CD4-positive, CD25-positive, alpha-beta regulatory T cell (primary cell): ENCODE measurements around the gene OR52B6. TPM values are rescaled to one million over a fixed set of nuclear protein-coding genes. Genes with fewer than 3 reads are reported as not detected.
A peak's percentile ranks its signal among the peaks of the same experiment; 100 is the strongest.
"Not testable (repeated sequence)": the region's sequence is repeated elsewhere in the genome, so short reads cannot be mapped to it uniquely, and the experiment has no call there.

ENCODE experiments used
- ATAC-seq, 2 donors: fragments of 150-1000 bp; cut with Tn5 transposase; one replicate each; pipeline ENCODE4 v1.10.0; 2021; ENCODE audit warnings: low read depth in 2 of 2, moderate number of reproducible peaks in 2 of 2, moderate library complexity in 1 of 2
- DNase-seq, 3 donors: peaks; one replicate each; pipeline versions ENCODE4 v3.0.0 to v3.0.0-alpha.2; 2012 to 2022; ENCODE audit warnings: mixed read lengths in 1 of 3
- H3K27ac ChIP-seq: one replicate; pipeline ENCODE4 v1.7.0; 2013; ENCODE audit warnings: mild to moderate bottlenecking, low read length; ENCODE audit not compliant: insufficient read depth, poor library complexity, severe bottlenecking
- H3K27me3 ChIP-seq: one replicate; pipeline ENCODE4 v1.7.0; 2013; ENCODE audit warnings: low read length; ENCODE audit not compliant: control insufficient read depth, insufficient read depth
- H3K36me3 ChIP-seq: one replicate; pipeline ENCODE4 v1.7.0; 2013; ENCODE audit warnings: mild to moderate bottlenecking, low read length, moderate library complexity; ENCODE audit not compliant: control insufficient read depth, insufficient read depth
- H3K4me1 ChIP-seq: 2 replicates; pipeline ENCODE4 v1.7.0; 2013; ENCODE audit warnings: mild to moderate bottlenecking, low read length; ENCODE audit not compliant: insufficient read depth, control insufficient read depth, poor library complexity, severe bottlenecking
- H3K4me3 ChIP-seq: one replicate; pipeline ENCODE4 v1.7.0; 2013; ENCODE audit warnings: low read depth, mild to moderate bottlenecking, low read length, moderate library complexity
- H3K9me3 ChIP-seq, 2 experiments: 1 replicate in 1 of 2; 2 replicates in 1 of 2; pipeline ENCODE4 v1.7.0; 2013; ENCODE audit warnings: low read length in 2 of 2, mild to moderate bottlenecking in 1 of 2, moderate library complexity in 1 of 2; ENCODE audit not compliant: control insufficient read depth in 2 of 2
- H3K27ac Mint-ChIP-seq, 3 donors: one replicate each; pipeline ENCODE4 v1.8.0; 2020 to 2022; ENCODE audit warnings: mild to moderate bottlenecking in 3 of 3, mixed read lengths in 3 of 3, moderate library complexity in 2 of 3
- H3K27me3 Mint-ChIP-seq: one replicate; pipeline ENCODE4 v1.8.0; 2022; ENCODE audit warnings: mild to moderate bottlenecking, mixed read lengths
- H3K36me3 Mint-ChIP-seq: one replicate; pipeline ENCODE4 v1.8.0; 2020; ENCODE audit warnings: mixed read lengths
- H3K4me1 Mint-ChIP-seq, 4 donors: one replicate each; pipeline ENCODE4 v1.8.0; 2020 to 2022; ENCODE audit warnings: mixed read lengths in 4 of 4, mild to moderate bottlenecking in 1 of 4
- H3K4me3 Mint-ChIP-seq, 4 donors: one replicate each; pipeline ENCODE4 v1.8.0; 2020 to 2022; ENCODE audit warnings: mild to moderate bottlenecking in 4 of 4, mixed read lengths in 4 of 4, moderate library complexity in 3 of 4
- H3K9me3 Mint-ChIP-seq, 7 donors: one replicate each; pipeline ENCODE4 v1.8.0; 2020 to 2022; ENCODE audit warnings: mixed read lengths in 7 of 7, mild to moderate bottlenecking in 3 of 7, moderate library complexity in 2 of 7
- polyA plus RNA-seq, 4 donors: library from polyadenylated mRNA; unstranded; fragments of 300-500 nt; fragmentation: Illumina TruSeq; gene quantifications; one replicate each; pipeline ENCODE4 v1.2.3, GENCODE V29; 2021
- total RNA-seq: library from RNA; stranded (reverse); gene quantifications from one replicate; pipeline ENCODE4 v1.2.3, GENCODE V29; 2022

Gene OR52B6
- total and polyA plus RNA-seq, 5 donors from 2014 or later: not detected

GRCh38 chr11:5575152-5575551, 5.5 kb upstream of the OR52B6 start:
- no peak overlapping the region for H3K4me3 ChIP-seq
- no peaks in the 10 kb centered on the region for H3K9me3 ChIP-seq
- Mint-ChIP-seq H3K27me3 (no peaks in the 10 kb centered on the region), H3K36me3 (no peaks in the 10 kb centered on the region), H3K9me3 (peaks cover 0 to 4% (median 0%) of the 10 kb centered on the region in 7 donors), H3K27ac (no peak overlapping the region), H3K4me1 (no peaks in the 10 kb centered on the region), H3K4me3 (no peak overlapping the region)
- no peak for ATAC-seq
- H3K4me1 ChIP-seq: no peaks in the 10 kb centered on the region
- DNase-seq: no peak
- no peak overlapping the region for H3K27ac ChIP-seq
- no peaks in the 10 kb centered on the region for H3K36me3 ChIP-seq
- no peaks in the 10 kb centered on the region for H3K27me3 ChIP-seq

- Mint-ChIP-seq H3K27me3 (no peaks in the 10 kb centered on the region), H3K27ac (no peak overlapping the region), H3K36me3 (no peaks in the 10 kb centered on the region), H3K4me1 (no peaks in the 10 kb centered on the region), H3K9me3 (no peaks in the 10 kb centered on the region), H3K4me3 (no peak overlapping the region)
- Histone ChIP-seq H3K4me1 (no peaks in the 10 kb centered on the region), H3K4me3 (no peak overlapping the region), H3K27me3 (no peaks in the 10 kb centered on the region), H3K9me3 (no peaks in the 10 kb centered on the region), H3K27ac (no peak overlapping the region), H3K36me3 (no peaks in the 10 kb centered on the region)
- ATAC-seq (no peak), DNase-seq (no peak)
These were observed 3.6 kb upstream of the OR52B6 start for GRCh38 chr11:5577101-5577500.

GRCh38 chr11:5581014-5581413, 337 bp downstream of the OR52B6 start:
- Histone ChIP-seq H3K36me3 (no peaks in the 10 kb centered on the region), H3K4me3 (no peak overlapping the region), H3K9me3 (no peaks in the 10 kb centered on the region), H3K27me3 (no peaks in the 10 kb centered on the region), H3K4me1 (no peaks in the 10 kb centered on the region), H3K27ac (no peak overlapping the region)
- Mint-ChIP-seq H3K36me3 (no peaks in the 10 kb centered on the region), H3K4me1 (no peaks in the 10 kb centered on the region), H3K4me3 (no peak overlapping the region), H3K27ac (peak overlapping the region in 1 of 3 donors; percentile 72), H3K9me3 (peaks cover 0 to 5% (median 0%) of the 10 kb centered on the region in 7 donors), H3K27me3 (no peaks in the 10 kb centered on the region)
- DNase-seq (no peak), ATAC-seq (no peak)

GRCh38 chr11:5584458-5584857, 3.8 kb downstream of the OR52B6 start:
- DNase-seq, H3K27me3 Mint-ChIP-seq, H3K36me3 ChIP-seq, H3K4me1 Mint-ChIP-seq, H3K36me3 Mint-ChIP-seq, H3K4me3 Mint-ChIP-seq, H3K27me3 ChIP-seq, H3K27ac Mint-ChIP-seq, H3K4me3 ChIP-seq, H3K9me3 Mint-ChIP-seq, H3K27ac ChIP-seq, ATAC-seq, H3K9me3 ChIP-seq, H3K4me1 ChIP-seq: not testable (repeated sequence)

- H3K9me3 ChIP-seq, H3K27me3 ChIP-seq, ATAC-seq, H3K36me3 Mint-ChIP-seq, DNase-seq, H3K4me3 Mint-ChIP-seq, H3K4me3 ChIP-seq, H3K9me3 Mint-ChIP-seq, H3K27ac ChIP-seq, H3K27ac Mint-ChIP-seq, H3K36me3 ChIP-seq, H3K4me1 ChIP-seq, H3K4me1 Mint-ChIP-seq, H3K27me3 Mint-ChIP-seq: not testable (repeated sequence)
These were observed 9.2 kb downstream of the OR52B6 start for GRCh38 chr11:5589906-5590305.

- Mint-ChIP-seq H3K9me3 (no peaks in the 10 kb centered on the region), H3K27ac (no peak overlapping the region)
These were observed 10.9 kb downstream of the OR52B6 start for GRCh38 chr11:5591613-5592012.

GRCh38 chr11:5592615-5593014, 11.9 kb downstream of the OR52B6 start:
- DNase-seq (no peak), ATAC-seq (no peak)
- Mint-ChIP-seq H3K27me3 (peaks cover 12% of the 10 kb centered on the region), H3K9me3 (no peaks in the 10 kb centered on the region), H3K36me3 (no peaks in the 10 kb centered on the region), H3K4me3 (no peak overlapping the region), H3K27ac (no peak overlapping the region), H3K4me1 (peaks cover 0 to 8% (median 6%) of the 10 kb centered on the region in 4 donors)
- Histone ChIP-seq H3K4me1 (peaks cover 6% of the 10 kb centered on the region), H3K9me3 (no peaks in the 10 kb centered on the region), H3K27me3 (no peaks in the 10 kb centered on the region), H3K36me3 (no peaks in the 10 kb centered on the region), H3K27ac (no peak overlapping the region), H3K4me3 (no peak overlapping the region)

More at GRCh38 chr11:5591613-5592012, 10.9 kb downstream of the OR52B6 start:
- H3K36me3 Mint-ChIP-seq: no peaks in the 10 kb centered on the region
- peaks cover 0 to 5% (median 2%) of the 10 kb centered on the region in 4 donors for H3K4me1 Mint-ChIP-seq
- ATAC-seq: no peak
- H3K27me3 Mint-ChIP-seq: peaks cover 2% of the 10 kb centered on the region
- H3K4me1 ChIP-seq: peaks cover 1% of the 10 kb centered on the region
- DNase-seq: no peak
- H3K27me3 ChIP-seq: no peaks in the 10 kb centered on the region
- H3K4me3 ChIP-seq: no peak overlapping the region
- no peaks in the 10 kb centered on the region for H3K36me3 ChIP-seq
- H3K27ac ChIP-seq: no peak overlapping the region
- H3K9me3 ChIP-seq: no peaks in the 10 kb centered on the region
- no peak overlapping the region for H3K4me3 Mint-ChIP-seq

- no peak overlapping the region for H3K4me3 ChIP-seq
- H3K9me3 Mint-ChIP-seq: no peaks in the 10 kb centered on the region
- H3K27me3 Mint-ChIP-seq: peaks cover 16% of the 10 kb centered on the region
- no peaks in the 10 kb centered on the region for H3K9me3 ChIP-seq
- H3K27ac Mint-ChIP-seq: no peak overlapping the region
- H3K4me3 Mint-ChIP-seq: no peak overlapping the region
- peaks cover 6% of the 10 kb centered on the region for H3K4me1 ChIP-seq
- H3K36me3 Mint-ChIP-seq: no peaks in the 10 kb centered on the region
- DNase-seq (no peak), ATAC-seq (no peak)
- no peaks in the 10 kb centered on the region for H3K27me3 ChIP-seq
- H3K4me1 Mint-ChIP-seq: peaks cover 0 to 8% (median 6%) of the 10 kb centered on the region in 4 donors
- H3K36me3 ChIP-seq: no peaks in the 10 kb centered on the region
- no peak overlapping the region for H3K27ac ChIP-seq
These were observed 12.5 kb downstream of the OR52B6 start for GRCh38 chr11:5593146-5593545.
